ENCODE data around the gene TMTC3. TPM values are rescaled to one million over a fixed set of nuclear protein-coding genes. Genes with fewer than 3 reads are reported as not detected.

Gene TMTC3
- total and polyA plus RNA-seq, 2 donors (not counting 3 experiments of a cell fraction or from before 2014, with no cell fraction given) = 7.8 to 36.5 TPM

- dilution Hi-C loops (cut with MboI; ENCODE audit: extremely low pct_ligation_motif_present, low sequenced_read_pairs) (no loop called here), intact Hi-C loops (cut with micrococcal nuclease) (no loop called here)
- Histone ChIP-seq H3K4me2 (ENCODE audit: insufficient read depth, low read length) (no peak overlapping the region), H3K9me1 (replicated peaks; ENCODE audit: control insufficient read depth, extremely low read depth, insufficient read depth, low read length) (no peaks in the 10 kb centered on the region), H3K9ac (replicated peaks; ENCODE audit: extremely low read depth, insufficient read depth, low read length) (no peak overlapping the region), H3K9me3 (replicated peaks; ENCODE audit: control insufficient read depth, insufficient read depth, low read length) (no peaks in the 10 kb centered on the region), H3K79me2 (ENCODE audit: control insufficient read depth, insufficient read depth, low read length) (no peaks in the 10 kb centered on the region), H3K27ac (ENCODE audit: insufficient read depth, low read depth, low read length) (no peak overlapping the region), H3K4me3 (replicated peaks in 1 of 3; ENCODE audit: insufficient read depth in 1 of 3, low read depth in 1 of 3, low read length in 3 of 3) (no peak overlapping the region), H3K27me3 (ENCODE audit: control insufficient read depth in 2 of 2, insufficient read depth in 2 of 2, low read length in 2 of 2) (no peaks in the 10 kb centered on the region), H4K20me1 (replicated peaks; ENCODE audit: control insufficient read depth, extremely low read depth, insufficient read depth, low read length) (no peaks in the 10 kb centered on the region), H3K36me3 (ENCODE audit: control insufficient read depth in 2 of 2, extremely low read depth in 1 of 2, insufficient read depth in 2 of 2, low read length in 2 of 2) (peaks cover 0 to 2% of the 10 kb centered on the region in 2 experiments), H2AFZ (ENCODE audit: low read depth, low read length) (no peak overlapping the region), H3K4me1 (ENCODE audit: control insufficient read depth, extremely low read depth, insufficient read depth, low read length) (no peaks in the 10 kb centered on the region)
- DNase-seq (ENCODE audit: low read depth, low spot score) (no peak), FAIRE-seq (no peak)
- CTCF ChIA-PET = interaction anchor here (1.7 to 3.5 kb wide), 2 partner anchors 233 to 838 kb away, joined by 5 to 44 read pairs; no protein-coding TSS in a partner anchor
- BruUV-seq (replicated peaks) = no TSS peak
- POLR2A ChIA-PET = interaction anchor here (1.3 kb wide), 1 partner anchor 424 kb away, joined by 3 read pairs; the partner anchor contains the start of gene KITLG
- TF ChIP-seq POLR2A (IDR thresholded peaks at IDR 0.05; ENCODE audit: low read depth, low read length) (no peak), JUN (IDR thresholded peaks at IDR 0.05; ENCODE audit: borderline replicate concordance, insufficient read depth, insufficient read length, low read depth) (no peak), FOS (IDR thresholded peaks at IDR 0.05; ENCODE audit: borderline replicate concordance, insufficient read depth, low read length) (no peak), MAX (IDR thresholded peaks at IDR 0.05; ENCODE audit: insufficient read depth, insufficient read length) (no peak), POLR2AphosphoS5 (IDR thresholded peaks at IDR 0.05; ENCODE audit: insufficient read depth, low read depth, low read length) (no peak), EZH2 (IDR thresholded peaks at IDR 0.05; ENCODE audit: borderline replicate concordance, low read depth, low read length, severe bottlenecking) (no peak), MYC (IDR thresholded peaks at IDR 0.05; ENCODE audit: low read depth, low read length) (no peak), CTCF (IDR thresholded peaks at IDR 0.05; ENCODE audit: extremely low read depth in 1 of 2, insufficient read depth in 1 of 2, low read depth in 1 of 2, low read length in 2 of 2) (no peak), GATA2 (IDR thresholded peaks at IDR 0.05; ENCODE audit: insufficient read depth, insufficient read length, low read depth, low read length) (no peak)
These were observed 14.1 kb downstream of the TMTC3 start for GRCh38 chr12:88156075-88156654.

Measured in endothelial cell of umbilical vein (primary cell).